GM18508 (cell line): ENCODE data around the gene CLN3.
A peak's percentile ranks its signal among the peaks of the same experiment; 100 is the strongest.
"Not testable (repeated sequence)": the region's sequence is repeated elsewhere in the genome, so short reads cannot be mapped to it uniquely, and the experiment has no call there.

Experiments
- ATAC-seq: cut with Tn5 transposase; IDR thresholded peaks from one replicate; pipeline ENCODE4 v1.9.1; 2021; ENCODE audit warnings: moderate number of reproducible peaks; ENCODE audit not compliant: insufficient read depth, unreplicated experiment

Gene CLN3

GRCh38 chr16:28495098-28495793 is 3.4 kb upstream of the CLN3 start:
- ATAC-seq, result no peak

GRCh38 chr16:28494121-28494851 is 2.4 kb upstream of the CLN3 start, which contains the start of gene APOBR:
Gene APOBR (plus strand): TSS chr16:28494643. CDS start chr16:28494682, 39 bp downstream.
- peak; percentile 37 for ATAC-seq

- ATAC-seq, result no peak
Observed at GRCh38 chr16:28492511-28492910, 637 bp upstream of the CLN3 start.

GRCh38 chr16:28491230-28491969 is 474 bp downstream of the CLN3 start:
- no peak for ATAC-seq

- ATAC-seq, result no peak
Observed at GRCh38 chr16:28486266-28486665, 5.6 kb downstream of the CLN3 start.

- not testable (repeated sequence) for ATAC-seq
Observed at GRCh38 chr16:28483361-28483760, 8.5 kb downstream of the CLN3 start.

- ATAC-seq, result no peak
Observed at GRCh38 chr16:28482026-28482425, 9.8 kb downstream of the CLN3 start.

- no peak for ATAC-seq
Observed at GRCh38 chr16:28478506-28479180, 13.2 kb downstream of the CLN3 start.

GRCh38 chr16:28477311-28477920 is 14.5 kb downstream of the CLN3 start:
- no peak for ATAC-seq

- ATAC-seq, result no peak
Observed at GRCh38 chr16:28475221-28475620, 16.7 kb downstream of the CLN3 start.

GRCh38 chr16:28473714-28474265 is 18.1 kb downstream of the CLN3 start:
- ATAC-seq, result no peak

- ATAC-seq, result not testable (repeated sequence)
Observed at GRCh38 chr16:28447081-28447480, 44.8 kb downstream of the CLN3 start.

- not testable (repeated sequence) for ATAC-seq
Observed at GRCh38 chr16:28446388-28446787, 45.5 kb downstream of the CLN3 start.

- not testable (repeated sequence) for ATAC-seq
Observed at GRCh38 chr16:28443943-28444342, 47.9 kb downstream of the CLN3 start.

- ATAC-seq, result not testable (repeated sequence)
Observed at GRCh38 chr16:28438899-28439298, 53.0 kb downstream of the CLN3 start.

GRCh38 chr16:28435340-28435739 is 56.5 kb downstream of the CLN3 start:
- not testable (repeated sequence) for ATAC-seq
